OCI-LY7 (cell line): ENCODE measurements around the gene HNRNPAB. TPM values are rescaled to one million over a fixed set of nuclear protein-coding genes. Genes with fewer than 3 reads are reported as not detected.

Source experiments
- BruUV-seq: library from RNA; stranded (reverse); fragments of 400-500 nt; replicated peaks from 2 replicates; lab custom pipeline; 2021; lab: Mats Ljungman, UMichigan
- CTCF ChIA-PET: fragments of 300-600 bp; sonication (Branson Sonifier 250); formaldehyde crosslinking; loops from one replicate; lab custom pipeline; 2022; ENCODE audit warnings: antibody characterized with exemption; ENCODE audit not compliant: unreplicated experiment; lab: Charles Lee
- POLR2A ChIA-PET: fragments of 300-600 bp; sonication (Branson Sonifier 250); formaldehyde crosslinking; loops from one replicate; lab custom pipeline; 2022; ENCODE audit warnings: antibody characterized with exemption; lab: Charles Lee
- DNase-seq: peaks from one replicate; pipeline ENCODE4 v3.0.0-alpha.2; 2015; ENCODE audit warnings: low spot score
- H2AFZ ChIP-seq: fragments of 200-600 bp; sonication (generic), shearing (Covaris generic); 2 replicates; pipeline ENCODE4 v1.6.1; 2014; ENCODE audit warnings: mild to moderate bottlenecking, antibody characterized with exemption, low read length, moderate library complexity
- H3K27ac ChIP-seq: fragments of 200-600 bp; sonication (generic); 2 replicates; pipeline ENCODE4 v1.5.1; 2014; ENCODE audit warnings: mixed run types, low read depth, mild to moderate bottlenecking, moderate library complexity, low read length, inconsistent platforms; ENCODE audit not compliant: poor library complexity, severe bottlenecking
- H3K36me3 ChIP-seq: fragments of 200-600 bp; sonication (generic); 2 replicates; pipeline ENCODE4 v1.6.1; 2014; ENCODE audit warnings: mild to moderate bottlenecking, antibody characterized with exemption, low read length, moderate library complexity, mixed read lengths; ENCODE audit not compliant: insufficient read depth
- H3K4me1 ChIP-seq: fragments of 200-600 bp; sonication (generic); 2 replicates; pipeline ENCODE4 v1.5.1; 2014; ENCODE audit warnings: mild to moderate bottlenecking, low read length; ENCODE audit not compliant: insufficient read depth, poor library complexity, severe bottlenecking
- H3K4me2 ChIP-seq: fragments of 200-600 bp; sonication (generic); 2 replicates; pipeline ENCODE4 v1.6.1; 2014; ENCODE audit warnings: mild to moderate bottlenecking, low read length
- H3K4me3 ChIP-seq: fragments of 200-600 bp; sonication (generic); 2 replicates; pipeline ENCODE4 v1.5.1; 2014; ENCODE audit warnings: mild to moderate bottlenecking, low read depth, low read length; ENCODE audit not compliant: poor library complexity, severe bottlenecking
- H3K79me2 ChIP-seq: fragments of 200-600 bp; sonication (generic); 2 replicates; pipeline ENCODE4 v1.6.1; 2016; ENCODE audit warnings: low read depth, mild to moderate bottlenecking, low read length, moderate library complexity, mixed read lengths; ENCODE audit not compliant: insufficient read depth
- H3K9me2 ChIP-seq: fragments of 200-600 bp; sonication (generic); 2 replicates; pipeline ENCODE4 v1.6.1; 2016; ENCODE audit warnings: mild to moderate bottlenecking, low read length, mixed read lengths; ENCODE audit not compliant: insufficient read depth
- H3K9me3 ChIP-seq: fragments of 200-600 bp; sonication (generic); 2 replicates; pipeline ENCODE4 v1.6.1; 2014; ENCODE audit warnings: mild to moderate bottlenecking, mixed run types, low read length, mixed read lengths
- H4K20me1 ChIP-seq: fragments of 200-600 bp; sonication (generic); 2 replicates; pipeline ENCODE4 v1.6.1; 2014; ENCODE audit warnings: mild to moderate bottlenecking, antibody characterized with exemption, low read length, moderate library complexity, mixed read lengths; ENCODE audit not compliant: insufficient read depth
- CTCF ChIP-seq: fragments of 200-600 bp; sonication (generic); conservative IDR thresholded peaks from 2 replicates; pipeline ENCODE4 v1.5.1; 2014; ENCODE audit warnings: mild to moderate bottlenecking, antibody characterized with exemption, low read length, moderate library complexity, mixed read lengths
- EZH2phosphoT487 ChIP-seq: fragments of 200-600 bp; sonication (generic); IDR thresholded peaks from 2 replicates; pipeline ENCODE4 v1.6.1; 2018; ENCODE audit warnings: low read depth, borderline replicate concordance, mild to moderate bottlenecking, mixed run types, antibody characterized with exemption, low read length, moderate library complexity, mixed read lengths
- intact Hi-C: fragments of 100-400 bp; cut with micrococcal nuclease; formaldehyde crosslinking; loops from one replicate; pipeline ENCODE4 v1.10.0; 2022; ENCODE audit not compliant: unreplicated experiment
- total RNA-seq, 2 experiments: library from RNA; depleted of rRNA in 1 of 2; stranded (reverse); fragments of >200 nt in 1 of 2; shearing (Covaris generic) in 1 of 2; gene quantifications; 2 replicates each; pipeline ENCODE4 v1.2.3, GENCODE V29; 2014 to 2022

The HNRNPAB gene
- total RNA-seq, 2 experiments from 2014 or later, result 146 to 350 TPM

- no peak overlapping the region for H3K27ac ChIP-seq
- CTCF ChIA-PET, result no interaction called here
- DNase-seq, result no peak
These were observed 52.4 kb downstream of the HNRNPAB start for GRCh38 chr5:178256746-178257145.

GRCh38 chr5:178257650-178258049, 53.3 kb downstream of the HNRNPAB start:
- Histone ChIP-seq H3K27ac (no peak overlapping the region), H3K9me3 (no peaks in the 10 kb centered on the region), H3K4me3 (no peak overlapping the region), H3K79me2 (no peaks in the 10 kb centered on the region), H3K4me2 (no peak overlapping the region), H3K9me2 (no peaks in the 10 kb centered on the region), H3K36me3 (no peaks in the 10 kb centered on the region), H3K4me1 (peaks cover 6% of the 10 kb centered on the region), H2AFZ (no peak overlapping the region), H4K20me1 (no peaks in the 10 kb centered on the region)
- BruUV-seq, result no TSS peak
- CTCF ChIA-PET, result interaction anchor here (0.6 kb wide), 1 partner anchor 1691 kb away, joined by 4 read pairs; no protein-coding TSS in a partner anchor
- DNase-seq, result no peak
- intact Hi-C loops, result no loop called here
- TF ChIP-seq CTCF, result no peak
- no peak for TF ChIP-seq EZH2phosphoT487
- POLR2A ChIA-PET, result no interaction called here

More at GRCh38 chr5:178256746-178257145, 52.4 kb downstream of the HNRNPAB start:
- no peaks in the 10 kb centered on the region for H4K20me1 ChIP-seq
- H3K4me2 ChIP-seq, result no peak overlapping the region
- no peaks in the 10 kb centered on the region for H3K36me3 ChIP-seq
- H3K9me2 ChIP-seq, result no peaks in the 10 kb centered on the region
- H3K79me2 ChIP-seq, result no peaks in the 10 kb centered on the region
- H3K4me3 ChIP-seq, result no peak overlapping the region
- BruUV-seq, result no TSS peak
- peaks cover 13% of the 10 kb centered on the region for H3K4me1 ChIP-seq
- POLR2A ChIA-PET, result interaction anchor here (0.6 kb wide), 1 partner anchor 1326 kb away, joined by 3 read pairs; no protein-coding TSS in a partner anchor
- intact Hi-C loops, result no loop called here
- TF ChIP-seq CTCF, result no peak
- no peak for TF ChIP-seq EZH2phosphoT487
- H3K9me3 ChIP-seq, result no peaks in the 10 kb centered on the region
- H2AFZ ChIP-seq, result no peak overlapping the region
